Amniotic stem cell (primary cell): Measurements from ENCODE around the gene SERPINA9.

Experiments
- DNase-seq: peaks from one replicate; lab custom pipeline; 2025; lab: John Stamatoyannopoulos, UW

SERPINA9 gene

DNA sequence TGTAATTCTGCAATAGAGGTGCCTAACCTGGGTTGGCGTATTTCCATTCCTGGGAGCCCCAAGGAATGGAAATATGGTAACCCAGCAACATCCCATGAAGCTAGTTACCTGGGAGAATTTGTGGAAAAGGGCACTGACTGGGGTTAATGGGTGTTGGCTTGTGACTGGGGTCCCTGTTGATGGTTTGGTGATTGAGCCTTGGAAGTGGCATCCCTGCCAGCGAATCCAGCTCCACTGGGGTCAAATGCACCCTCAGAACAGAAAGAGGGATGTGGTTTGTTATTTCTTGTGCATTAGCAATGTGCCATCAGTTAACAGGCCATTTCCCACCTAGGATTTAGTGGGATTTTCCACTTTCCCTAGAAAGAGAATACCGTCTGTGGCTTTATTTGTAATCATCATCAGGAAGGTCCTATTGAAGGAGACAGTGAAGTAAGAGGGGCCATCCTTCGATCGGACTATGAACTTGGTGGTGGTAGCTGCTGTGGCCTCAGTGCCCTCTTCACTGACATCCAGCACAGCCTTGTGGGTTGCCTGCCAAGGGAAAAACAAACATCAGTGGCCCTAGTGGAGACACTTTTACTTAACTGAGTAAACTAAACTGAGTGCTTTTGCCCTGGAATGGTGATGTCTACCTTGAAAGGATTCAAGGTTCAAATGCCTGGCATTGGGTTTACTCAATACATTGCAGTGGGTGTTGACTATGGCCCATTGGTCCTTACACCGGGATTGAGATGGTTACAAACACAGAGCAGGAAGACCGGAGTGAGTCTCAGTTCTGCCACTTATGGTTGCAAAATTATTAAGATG, 13.0 kb downstream of the SERPINA9 start:
- no peak for DNase-seq

DNA sequence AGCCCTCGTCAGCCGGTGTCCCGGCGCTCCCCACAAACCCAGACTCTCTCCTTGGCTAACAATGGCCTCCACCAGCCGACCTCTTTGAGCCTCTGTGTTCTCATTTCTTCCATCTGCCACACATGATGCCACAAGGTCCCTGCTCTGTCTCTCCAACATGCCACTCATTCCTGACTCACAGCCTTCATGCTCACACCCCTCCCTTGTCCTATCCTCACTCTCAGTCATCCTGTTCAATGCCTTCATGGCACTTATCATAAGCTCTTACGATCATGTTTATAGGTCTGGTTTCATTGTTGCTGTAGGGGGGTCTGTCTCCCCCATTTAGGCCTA, 13.8 kb downstream of the SERPINA9 start:
- DNase-seq, result no peak

DNA sequence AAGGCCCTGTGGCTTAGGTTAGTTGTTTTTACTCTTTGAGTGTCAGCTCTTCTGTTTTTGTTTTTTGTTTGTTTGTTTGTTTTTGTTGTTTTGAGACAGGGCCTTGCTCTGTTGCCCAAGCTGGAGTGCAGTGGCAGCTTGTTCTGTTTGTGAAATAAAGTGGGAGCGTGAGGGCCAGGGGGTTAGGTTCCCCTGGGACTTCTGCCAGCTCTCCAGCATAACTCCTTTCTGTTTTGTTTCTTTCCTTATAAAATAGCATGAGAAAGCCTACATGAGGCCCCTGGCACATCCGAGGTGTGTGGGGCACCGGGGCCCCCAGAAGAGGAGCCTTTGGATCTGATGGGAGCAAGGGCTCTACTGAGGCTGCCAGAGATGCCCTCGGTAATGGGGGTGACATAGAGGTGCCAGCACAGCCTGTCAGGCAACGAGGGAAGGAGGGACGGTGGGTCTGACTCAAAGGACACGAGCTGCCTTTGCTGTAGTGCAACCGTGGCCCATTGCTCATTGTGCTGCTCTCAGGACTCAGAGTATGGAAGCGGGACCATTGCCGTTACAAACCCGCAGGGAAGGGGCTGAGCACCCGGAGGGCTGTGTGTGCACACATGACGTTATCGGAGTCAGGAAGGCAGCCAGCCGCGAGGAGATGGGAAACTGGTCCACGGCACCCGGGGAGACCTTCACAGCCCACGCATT, 14.3 kb downstream of the SERPINA9 start:
- no peak for DNase-seq

DNA sequence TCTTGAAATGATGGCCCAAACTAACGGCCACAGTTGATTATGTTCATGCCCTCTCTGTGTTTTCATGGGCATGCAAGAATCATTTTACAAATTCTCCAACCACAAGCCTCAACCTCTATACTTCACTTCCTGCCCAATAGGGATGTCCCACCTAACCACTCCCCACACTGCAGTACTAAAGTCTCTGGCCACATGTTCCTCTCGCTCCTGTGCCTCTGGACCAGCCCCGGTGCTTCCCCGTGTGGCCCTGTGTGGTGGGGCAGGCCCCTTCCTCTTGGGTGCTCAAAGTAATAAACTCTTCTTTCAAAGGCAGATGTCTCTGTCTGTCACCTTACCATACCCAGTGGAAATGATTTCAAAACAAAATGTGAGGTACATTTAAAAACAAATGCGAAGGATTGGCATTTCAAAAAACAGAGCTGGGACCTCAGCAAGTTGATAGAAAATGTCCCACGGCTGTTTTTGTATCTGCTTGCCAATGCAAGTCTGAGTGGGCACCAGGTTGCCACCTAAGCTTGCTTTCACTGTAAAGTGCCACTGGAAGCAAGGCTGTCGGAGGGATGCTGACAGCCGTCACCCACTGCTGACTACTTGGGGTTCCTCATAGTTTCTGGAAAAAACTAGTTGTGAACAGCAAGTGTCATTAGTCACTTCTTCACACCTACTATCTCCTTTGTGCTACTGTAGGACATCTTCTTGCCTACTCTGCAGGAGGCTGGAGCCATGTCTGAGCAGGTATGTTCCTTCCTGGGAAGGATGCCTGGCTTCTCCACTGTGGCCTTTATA, 15.2 kb downstream of the SERPINA9 start:
- no peak for DNase-seq

DNA sequence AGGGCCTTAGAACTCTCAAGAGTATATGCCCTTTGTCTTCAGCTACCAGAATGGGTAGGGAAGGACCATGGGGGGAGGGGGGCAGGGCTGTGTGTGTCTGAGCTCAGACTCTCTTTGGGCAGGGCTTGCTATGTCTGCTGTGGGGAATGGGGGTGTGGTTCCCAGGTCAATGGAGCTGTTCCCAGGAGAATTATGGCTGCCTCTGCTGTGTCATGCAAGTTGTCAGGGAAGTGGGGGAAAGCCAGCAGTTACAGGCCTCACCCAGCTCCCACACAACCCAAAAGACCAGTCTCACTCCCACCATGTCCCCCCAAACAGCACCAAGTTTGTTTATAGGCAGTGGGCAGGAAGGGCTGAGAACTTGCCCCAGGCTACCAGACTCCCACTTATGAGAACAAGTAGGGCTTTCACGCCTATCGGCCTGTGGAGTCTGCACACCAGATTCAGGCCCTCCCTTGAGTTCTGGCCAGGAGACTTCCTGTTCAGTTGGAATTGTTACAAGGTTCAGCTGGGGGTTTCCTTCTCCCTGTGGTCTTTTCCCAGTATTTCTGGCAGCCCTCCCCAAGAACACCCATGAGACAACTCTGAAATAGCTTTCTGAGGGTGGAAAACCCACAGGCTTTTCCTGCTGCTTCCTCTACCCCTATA, 17.3 kb downstream of the SERPINA9 start:
- no peak for DNase-seq

DNA sequence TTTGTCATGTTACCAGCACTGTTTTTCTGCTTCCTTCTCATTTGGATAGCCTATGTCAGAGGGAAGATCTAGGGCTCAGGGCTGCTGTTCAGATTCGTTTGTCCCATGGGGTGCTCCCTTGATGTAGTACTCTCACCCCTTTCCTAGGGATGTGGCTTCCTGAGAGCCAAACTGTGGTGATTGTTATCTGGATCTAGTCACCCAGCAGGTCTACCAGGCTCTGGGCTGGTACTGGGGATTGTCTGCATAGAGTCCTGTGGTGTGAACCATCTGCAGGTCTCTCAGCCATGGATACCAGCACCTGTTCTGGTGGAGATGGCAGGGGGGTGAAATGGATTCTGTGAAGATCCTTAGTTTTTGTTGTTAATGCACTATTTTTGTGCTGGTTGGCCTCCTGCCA, 17.9 kb downstream of the SERPINA9 start:
- no peak for DNase-seq

DNA sequence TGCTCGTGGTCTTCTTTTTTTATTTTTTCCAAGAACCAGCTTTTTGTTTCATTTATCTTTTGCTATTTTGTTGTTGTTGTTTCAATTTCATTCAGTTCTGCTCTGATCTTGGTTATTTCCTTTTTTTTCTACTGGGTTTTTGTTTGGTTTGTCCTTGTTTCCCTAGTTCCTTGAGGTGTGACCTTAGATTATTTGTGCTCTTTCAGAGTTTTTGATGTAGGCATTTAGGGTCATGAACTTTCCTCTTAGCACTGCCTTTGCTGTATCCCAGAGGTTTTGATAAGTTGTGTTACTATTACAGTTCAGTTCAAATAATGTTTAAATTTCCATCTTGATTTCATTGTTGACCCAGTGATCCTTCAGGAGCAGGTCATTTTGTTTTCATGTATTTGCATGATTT, 20.1 kb downstream of the SERPINA9 start:
- DNase-seq, result no peak

DNA sequence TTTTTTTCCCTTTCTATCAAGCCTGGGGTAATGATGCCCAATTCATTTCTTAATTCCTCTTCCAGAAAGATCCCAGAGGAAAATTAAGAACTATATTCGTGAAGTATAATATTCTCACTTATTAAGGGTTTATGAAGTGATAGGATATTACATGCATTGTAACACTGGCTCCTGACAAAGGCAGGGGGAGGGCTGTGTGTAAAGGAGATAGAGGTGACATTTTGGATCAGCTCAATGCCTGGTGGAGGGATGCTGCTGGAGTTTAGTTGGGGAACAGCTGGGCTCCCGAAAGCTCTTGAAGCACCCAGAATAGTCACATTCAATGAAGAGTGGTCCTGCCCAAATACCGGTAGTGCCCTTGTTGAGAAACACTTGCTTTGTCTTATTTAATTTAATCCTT, 24.2 kb downstream of the SERPINA9 start:
- DNase-seq, result no peak

DNA sequence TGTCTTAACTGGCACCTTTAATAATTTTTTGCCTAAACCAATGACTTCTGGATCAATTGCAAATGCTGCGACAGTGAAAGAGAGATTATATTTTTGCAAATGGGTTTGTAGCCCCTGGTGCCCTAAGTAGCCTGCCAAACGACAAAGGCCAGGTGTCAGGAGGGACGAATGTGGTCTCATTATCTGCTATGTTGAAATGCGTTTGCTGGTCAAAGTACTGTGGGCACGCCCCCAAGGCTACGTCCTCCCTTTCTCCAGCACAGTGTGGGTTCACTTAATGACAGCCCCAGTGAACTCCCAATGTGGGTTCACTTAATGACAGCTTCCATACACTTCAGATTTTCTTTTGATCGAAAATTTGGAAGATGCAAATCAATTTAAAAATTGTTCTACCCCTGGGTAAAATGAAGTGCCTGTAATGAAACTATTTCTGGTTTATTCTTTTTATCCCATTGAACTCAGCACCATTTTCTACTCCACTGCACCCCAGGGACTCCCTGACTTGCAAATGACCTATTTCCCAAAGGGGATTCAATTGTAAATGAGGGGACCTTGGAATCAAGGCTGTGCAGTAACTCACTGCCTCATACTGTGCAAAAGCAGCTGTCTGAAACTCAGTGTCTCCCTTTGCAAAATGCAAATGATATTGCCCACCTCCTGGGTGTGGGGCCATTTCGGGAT, 24.8 kb downstream of the SERPINA9 start:
- no peak for DNase-seq

DNA sequence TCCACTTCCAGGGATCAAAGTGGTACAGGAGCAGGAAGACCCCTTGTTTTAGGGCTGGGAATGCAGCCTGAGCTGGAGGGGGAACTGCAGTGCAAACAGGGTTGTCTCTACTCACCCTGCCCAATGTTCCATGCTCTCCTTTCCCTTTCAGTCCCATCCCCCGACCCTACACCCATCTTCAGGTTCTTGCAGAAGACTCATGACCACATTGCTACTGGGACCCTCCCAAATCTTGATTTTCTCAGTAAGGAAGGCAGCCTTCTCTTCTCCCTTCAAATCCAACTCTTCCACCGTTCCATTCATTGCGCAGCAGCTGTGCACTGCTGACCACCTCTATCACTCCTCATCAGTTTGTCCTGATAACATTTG, 25.3 kb downstream of the SERPINA9 start:
- DNase-seq, result no peak

DNA sequence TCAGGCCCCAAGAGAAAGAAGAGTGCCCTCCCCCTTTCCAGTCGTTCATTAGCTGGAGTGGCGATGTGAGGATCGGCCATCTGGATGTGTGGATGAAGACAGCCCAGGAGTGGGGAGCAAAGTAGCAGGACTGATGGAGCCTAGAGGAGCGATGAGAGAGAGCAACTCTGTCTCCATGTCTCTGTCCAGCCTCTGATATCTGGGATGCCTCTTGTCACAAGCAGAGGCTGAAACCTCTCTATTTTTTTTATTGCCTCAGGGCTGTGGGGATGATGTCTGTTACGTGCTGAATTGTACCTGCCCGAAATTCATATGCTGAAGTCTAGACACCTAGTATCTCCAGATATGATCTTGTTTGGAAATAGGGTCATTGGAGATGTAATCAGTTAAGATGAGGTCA, 26.1 kb downstream of the SERPINA9 start:
- no peak for DNase-seq

DNA sequence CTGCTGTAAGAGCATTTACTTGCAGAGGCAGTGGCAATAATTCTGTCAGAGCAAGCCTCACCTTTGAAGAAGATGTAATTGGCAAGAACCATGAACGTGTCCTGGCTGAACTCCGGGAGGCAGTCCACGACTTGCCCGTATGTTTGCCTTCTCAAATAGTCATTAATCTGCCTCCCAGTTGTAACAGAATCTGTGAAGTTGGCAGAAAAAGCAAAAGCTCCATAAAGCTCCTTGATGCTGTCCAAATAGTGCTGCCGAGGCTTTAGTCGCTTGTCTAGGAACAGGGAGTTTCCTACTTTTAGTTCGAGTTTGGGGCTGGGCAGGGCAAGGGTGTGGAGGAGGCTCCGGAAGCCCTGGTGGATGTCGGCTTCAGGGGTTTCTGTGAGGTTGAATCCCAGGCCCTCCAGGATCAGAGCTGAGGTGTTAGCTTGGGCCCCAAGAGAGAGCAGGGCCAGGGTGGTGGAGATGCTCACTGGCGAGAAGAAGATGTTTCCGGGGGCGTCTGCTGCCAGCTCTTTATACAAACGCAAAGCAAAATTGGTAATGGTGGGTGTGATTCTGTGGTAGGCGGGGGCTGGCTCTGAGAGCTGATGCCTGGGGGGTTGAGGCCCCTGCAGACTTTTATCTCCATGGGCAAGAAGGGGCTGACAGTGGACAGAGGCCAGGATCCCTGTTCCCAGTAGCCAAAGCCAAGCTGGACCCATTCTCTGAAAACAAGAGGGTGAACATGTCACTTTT, 27.8 kb downstream of the SERPINA9 start:
- no peak for DNase-seq

DNA sequence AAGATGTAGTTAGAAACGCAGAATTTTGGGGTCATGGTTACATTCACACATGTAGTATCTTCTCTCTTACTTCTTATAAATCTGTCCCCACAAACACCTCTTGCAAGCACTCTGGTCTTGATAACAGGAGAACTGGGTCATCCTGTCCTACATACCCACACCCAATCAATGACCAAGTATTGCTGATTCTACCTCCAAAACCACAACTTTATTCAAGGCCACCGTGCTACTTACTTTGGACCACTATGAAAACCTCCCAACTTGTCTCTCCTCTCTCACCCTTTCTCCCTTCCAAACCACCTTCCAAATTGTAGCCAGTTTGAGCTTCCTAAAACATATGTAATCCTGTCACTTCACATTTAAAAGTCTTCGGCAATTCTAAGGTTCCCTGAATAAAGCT, 28.8 kb downstream of the SERPINA9 start:
- no peak for DNase-seq

DNA sequence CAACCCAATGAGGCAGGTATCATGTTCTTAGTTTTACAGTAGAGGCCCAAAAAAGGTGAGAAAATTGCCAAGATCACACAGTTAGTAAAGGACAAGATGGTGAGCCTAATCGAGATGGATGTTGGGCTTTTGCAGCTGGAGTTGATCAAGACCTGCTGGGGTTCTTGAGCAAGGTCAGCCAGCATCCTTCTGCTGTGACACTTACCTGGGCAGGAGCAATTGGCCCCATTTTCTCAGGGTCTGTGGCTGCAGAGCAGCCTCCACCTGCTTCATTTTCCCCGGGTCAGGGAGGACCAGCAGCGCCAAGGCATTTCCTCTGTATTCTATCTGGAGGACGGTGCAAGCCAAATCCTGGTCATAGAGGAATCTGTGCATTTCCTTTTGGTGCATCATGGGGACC, 29.9 kb downstream of the SERPINA9 start:
- DNase-seq, result no peak

DNA sequence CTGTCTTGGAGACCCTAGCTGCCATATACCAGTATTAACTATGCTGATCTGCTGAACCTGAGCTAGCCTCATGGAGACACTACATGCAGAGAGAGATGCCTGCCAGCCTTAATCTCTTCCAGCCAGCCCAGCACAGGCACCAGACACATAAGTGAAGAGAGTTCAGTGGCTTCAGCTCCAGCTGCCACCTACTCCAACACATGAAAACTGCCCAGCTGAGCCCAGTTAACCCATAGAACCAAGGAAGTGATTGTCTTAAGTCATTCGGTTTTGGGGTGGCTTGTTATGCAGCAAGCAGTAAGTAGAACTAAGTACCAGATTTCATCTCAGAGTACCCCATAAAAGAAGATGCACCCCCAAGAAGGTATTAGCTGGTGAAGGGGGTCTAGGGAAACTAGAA, 31.0 kb downstream of the SERPINA9 start:
- DNase-seq, result no peak

DNA sequence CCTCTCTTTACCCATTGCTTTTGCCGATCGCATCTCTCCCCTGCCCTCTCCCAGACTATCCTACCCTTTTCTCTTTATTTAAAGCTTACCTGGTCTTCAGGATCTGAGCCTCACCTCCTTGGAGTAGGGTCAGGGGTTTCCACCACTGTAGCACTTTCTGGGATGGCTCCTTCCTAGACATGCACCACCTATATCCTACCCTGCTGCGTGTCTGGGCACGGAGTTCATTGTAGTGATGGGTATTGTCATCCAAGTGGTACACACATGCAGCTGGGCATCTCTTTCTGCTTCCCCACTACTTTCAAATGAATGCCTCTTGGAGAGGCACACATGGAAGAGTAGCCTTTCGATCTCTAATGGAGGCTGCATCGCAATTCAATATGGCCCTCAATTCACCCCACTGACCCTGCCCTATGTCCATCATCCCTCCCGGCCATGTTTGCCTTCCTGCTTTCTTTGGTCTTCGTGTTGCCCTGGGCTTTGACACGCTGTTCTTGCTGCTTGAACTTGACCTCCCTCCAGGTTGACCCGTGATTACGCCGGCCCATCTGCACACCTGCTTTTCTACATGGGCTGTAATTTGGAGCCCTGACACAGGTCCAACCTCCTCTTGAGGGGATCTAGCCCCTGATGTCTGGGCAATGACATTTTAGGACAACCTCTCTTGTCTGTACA, 34.3 kb downstream of the SERPINA9 start:
- DNase-seq, result no peak

DNA sequence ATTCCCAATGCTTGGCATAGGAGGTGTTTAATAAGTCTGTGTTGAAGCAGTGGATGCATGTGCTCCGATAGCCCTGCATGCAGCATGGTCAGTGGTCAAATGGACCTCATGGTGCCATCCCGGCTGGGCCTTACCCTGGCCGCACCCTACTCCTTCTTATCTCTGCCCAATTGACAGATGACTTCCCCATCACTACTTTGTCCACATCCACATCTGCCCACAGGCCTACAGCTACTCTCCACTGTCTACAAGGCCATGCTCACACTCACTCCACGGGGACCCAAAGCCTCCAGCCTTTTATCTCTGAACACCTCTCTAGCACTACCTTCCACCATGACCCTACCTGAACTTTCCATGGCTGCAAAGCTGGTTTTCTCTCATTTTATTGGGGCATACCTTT, 34.9 kb downstream of the SERPINA9 start:
- DNase-seq, result no peak

DNA sequence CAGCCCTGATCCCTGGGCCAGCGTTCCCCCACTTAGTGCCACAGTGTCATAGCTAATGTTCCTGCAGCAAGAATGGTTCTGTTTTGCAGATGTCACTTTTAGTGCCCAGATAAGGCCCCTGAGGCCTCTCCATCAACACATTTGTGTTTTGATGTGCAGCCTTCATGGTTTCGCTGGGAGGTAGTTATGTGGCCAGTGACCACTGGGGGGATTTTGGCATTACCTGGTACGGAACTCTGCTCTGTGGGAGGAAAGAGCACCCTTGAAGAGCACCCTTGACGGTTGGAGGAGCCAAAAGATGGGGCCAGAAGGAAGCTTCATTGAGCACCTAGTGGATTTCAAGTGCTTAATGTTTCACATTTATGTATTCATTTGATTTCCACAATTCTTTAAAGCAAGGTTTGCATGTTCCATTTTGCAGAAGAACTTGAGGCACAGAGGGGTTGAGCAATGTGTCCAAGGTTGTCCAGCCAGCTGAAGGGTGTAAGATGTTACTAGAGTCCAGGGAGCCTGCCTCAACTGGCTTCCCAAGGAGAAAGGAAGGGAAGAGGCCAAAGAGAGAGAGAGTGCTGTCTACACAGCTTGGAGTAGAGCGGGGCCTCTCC, 36.4 kb downstream of the SERPINA9 start:
- no peak for DNase-seq

DNA sequence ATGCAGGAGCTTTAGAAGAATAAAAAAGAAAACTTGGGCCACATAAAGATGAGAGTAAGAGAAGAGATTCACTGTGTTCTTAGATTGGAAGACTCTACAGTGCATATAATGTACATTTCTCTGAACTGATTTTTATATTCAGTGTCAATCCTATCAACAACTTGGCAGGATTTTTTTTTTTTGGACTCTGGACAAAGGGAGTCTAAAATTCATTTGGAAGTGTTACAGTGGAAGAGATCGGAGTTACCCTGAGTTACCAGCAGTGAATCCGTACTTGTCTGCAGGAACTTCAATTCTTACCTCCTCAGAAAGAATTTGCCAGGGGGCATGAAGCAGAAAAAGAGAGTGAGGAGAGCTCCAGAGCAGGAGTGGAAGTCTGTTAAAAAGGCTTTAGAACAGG, 47.4 kb downstream of the SERPINA9 start:
- DNase-seq, result no peak

DNA sequence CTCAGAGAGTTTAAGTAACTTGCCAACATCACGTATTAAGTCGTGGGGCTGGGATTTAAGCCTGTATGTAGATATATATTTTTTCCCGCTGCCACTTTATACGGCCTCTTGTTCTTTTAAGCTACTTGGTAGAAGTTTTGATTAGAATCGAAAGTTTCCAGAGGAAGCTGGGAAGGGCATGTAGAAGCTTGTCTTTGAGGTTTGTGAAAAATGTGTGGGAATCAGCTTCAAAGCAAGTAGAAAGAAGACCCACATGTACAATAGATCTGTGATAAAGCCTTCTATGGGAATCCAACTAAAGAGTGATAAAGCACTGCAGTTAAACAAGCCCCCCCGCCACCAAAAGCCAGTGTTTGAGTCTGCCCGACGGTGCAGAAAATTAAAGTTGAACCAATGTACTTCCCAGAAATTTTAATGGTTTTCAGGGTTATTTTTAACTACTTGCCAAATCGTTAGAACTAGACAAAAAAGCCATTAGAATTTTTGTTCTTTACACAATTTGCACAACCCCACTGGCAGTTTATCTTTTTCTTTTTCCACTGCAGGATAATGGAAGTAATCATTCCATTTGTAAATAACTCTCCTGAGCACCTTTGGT, 48.9 kb downstream of the SERPINA9 start:
- no peak for DNase-seq
